Neural cell (in vitro differentiated cells): ENCODE results near the gene CLCN4.

Source experiments
- CTCF ChIP-seq: fragments of 450-650 bp; IDR thresholded peaks from 2 replicates; pipeline ENCODE4 v1.5.1; 2014; ENCODE audit warnings: antibody characterized with exemption, mild to moderate bottlenecking, moderate library complexity; ENCODE audit not compliant: poor library complexity, severe bottlenecking
- EP300 ChIP-seq: fragments of 450-650 bp; conservative IDR thresholded peaks from 2 replicates; pipeline ENCODE4 v1.6.1; 2014; ENCODE audit warnings: antibody characterized with exemption, mild to moderate bottlenecking, moderate library complexity; ENCODE audit not compliant: poor library complexity, severe bottlenecking
- EZH2 ChIP-seq: fragments of 200-600, 300-800 bp; shearing (Covaris generic), sonication (generic); IDR thresholded peaks from 2 replicates; pipeline ENCODE4 v1.6.1; 2014; ENCODE audit warnings: antibody characterized with exemption, low read length, borderline replicate concordance, mild to moderate bottlenecking; ENCODE audit not compliant: insufficient read depth, poor library complexity, severe bottlenecking
- MXI1 ChIP-seq: fragments of 450-650 bp; conservative IDR thresholded peaks from 2 replicates; pipeline ENCODE4 v1.6.1; 2014; ENCODE audit warnings: antibody characterized with exemption, mild to moderate bottlenecking; ENCODE audit not compliant: poor library complexity, severe bottlenecking
- POLR2AphosphoS5 ChIP-seq: IDR thresholded peaks from 2 replicates; pipeline ENCODE4 v1.6.1; 2012
- RAD21 ChIP-seq: fragments of 450-650 bp; conservative IDR thresholded peaks from 2 replicates; pipeline ENCODE4 v1.6.1; 2014; ENCODE audit warnings: antibody characterized with exemption, mild to moderate bottlenecking, moderate library complexity
- REST ChIP-seq: IDR thresholded peaks from 2 replicates; pipeline ENCODE4 v1.6.1; 2012; ENCODE audit warnings: borderline replicate concordance
- SMC3 ChIP-seq: fragments of 450-650 bp; conservative IDR thresholded peaks from 2 replicates; pipeline ENCODE4 v1.6.1; 2014; ENCODE audit warnings: antibody characterized with exemption, mild to moderate bottlenecking, moderate library complexity; ENCODE audit not compliant: poor library complexity
- TAF1 ChIP-seq: IDR thresholded peaks from 2 replicates; pipeline ENCODE4 v1.6.1; 2012; ENCODE audit warnings: low read depth

GRCh38 chrX:10110316-10110935 lies 46.3 kb upstream of the CLCN4 start:
- no peak for TF ChIP-seq CTCF
- TF ChIP-seq TAF1: no peak
- no peak for TF ChIP-seq RAD21
- TF ChIP-seq EP300: no peak
- no peak for TF ChIP-seq POLR2AphosphoS5
- no peak for TF ChIP-seq EZH2
- TF ChIP-seq SMC3: no peak
- no peak for TF ChIP-seq REST
- no peak for TF ChIP-seq MXI1
